ENCODE data around the gene NDST3.

DNA sequence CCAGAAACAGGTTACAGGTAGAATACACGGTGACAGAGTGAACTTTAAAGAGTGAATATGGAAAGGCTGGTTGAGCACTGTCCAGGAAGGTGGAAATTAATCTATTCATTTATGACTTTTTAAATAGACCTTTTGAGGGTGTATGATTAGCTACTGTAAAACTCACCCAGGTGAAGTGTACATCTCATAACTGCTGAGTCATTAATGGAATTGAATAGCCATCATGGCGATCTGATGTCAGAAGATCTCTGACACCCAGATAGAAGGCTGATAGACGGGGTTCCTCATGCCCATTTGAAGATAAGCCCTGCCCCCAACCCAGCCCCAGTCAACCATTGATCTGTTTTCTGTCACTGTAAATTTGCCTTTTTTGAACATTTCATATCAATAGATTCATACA, 234.5 kb downstream of the NDST3 start:
- TF ChIP-seq POLR2A (IDR thresholded peaks at IDR 0.05; ENCODE audit: extremely low read depth, insufficient read length) (no peak), CTCF (IDR thresholded peaks at IDR 0.05; ENCODE audit: low read depth, low read length) (no peak), MYC (IDR thresholded peaks at IDR 0.05; ENCODE audit: low read depth, low read length) (no peak)
- TF ChIP-seq, protein P1, sequence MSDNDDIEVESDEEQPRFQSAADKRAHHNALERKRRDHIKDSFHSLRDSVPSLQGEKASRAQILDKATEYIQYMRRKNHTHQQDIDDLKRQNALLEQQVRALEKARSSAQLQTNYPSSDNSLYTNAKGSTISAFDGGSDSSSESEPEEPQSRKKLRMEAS (IDR thresholded peaks at IDR 0.05; ENCODE audit: low read depth, low read length), result no peak

All from NB4 (cell line).